GM19238 (cell line): ENCODE measurements around the gene KRT86.
"Not testable (repeated sequence)": the region's sequence is repeated elsewhere in the genome, so short reads cannot be mapped to it uniquely, and the experiment has no call there.

Source experiments
- DNase-seq: peaks from one replicate; pipeline ENCODE4 v3.0.0; 2011; ENCODE audit warnings: low spot score; ENCODE audit not compliant: insufficient read length

The KRT86 gene

GRCh38 chr12:52251367-52252051 lies 22.9 kb upstream of the KRT86 start:
- DNase-seq: no peak

GRCh38 chr12:52252175-52252615 lies 22.2 kb upstream of the KRT86 start:
- not testable (repeated sequence) for DNase-seq

- DNase-seq: no peak
Observed at GRCh38 chr12:52252728-52253343, 21.6 kb upstream of the KRT86 start.

GRCh38 chr12:52253391-52254179 lies 20.9 kb upstream of the KRT86 start:
- no peak for DNase-seq

DNA sequence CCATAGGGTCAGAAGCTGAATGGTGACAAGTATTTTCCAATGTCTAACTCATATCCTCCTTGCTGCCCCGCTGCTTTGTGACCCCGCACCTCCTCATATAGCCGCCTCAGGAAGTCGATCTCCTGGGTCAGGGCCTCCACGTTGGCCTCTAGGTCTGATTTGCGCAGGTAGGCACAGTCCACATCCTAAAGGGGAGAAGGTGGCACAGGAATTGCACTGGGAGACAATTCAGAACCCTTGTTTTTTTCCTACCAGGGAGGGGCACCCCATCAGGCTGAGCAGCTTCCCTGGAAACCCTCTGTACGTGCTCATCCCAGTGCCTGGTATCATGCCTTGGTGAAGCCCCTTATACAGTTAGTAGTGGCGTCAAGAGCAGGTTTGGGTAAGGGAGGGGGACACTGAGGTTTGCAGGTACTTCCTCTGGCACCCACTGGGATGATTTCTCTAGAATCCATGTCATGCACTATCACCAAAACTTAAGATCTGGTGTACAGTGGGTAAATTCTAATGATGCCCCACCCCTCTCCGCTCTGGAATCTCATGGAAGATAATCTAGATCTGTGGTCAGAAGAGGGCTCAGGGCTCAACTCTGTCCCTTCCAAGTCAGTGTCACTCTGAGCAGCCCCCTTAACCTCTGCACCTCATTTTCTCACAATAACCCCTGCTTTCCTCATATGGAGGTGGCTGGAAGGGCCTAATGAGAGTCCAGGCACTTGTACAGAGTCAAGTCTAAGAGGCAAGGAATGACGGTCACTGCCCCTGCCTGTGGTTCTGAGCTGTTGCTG lies 20.1 kb upstream of the KRT86 start:
- no peak for DNase-seq

- DNase-seq: no peak
Observed at GRCh38 chr12:52254965-52255751, 19.3 kb upstream of the KRT86 start.

GRCh38 chr12:52255926-52256583 lies 18.4 kb upstream of the KRT86 start:
- DNase-seq: no peak

GRCh38 chr12:52256584-52256935 lies 17.9 kb upstream of the KRT86 start:
- DNase-seq: no peak

DNA sequence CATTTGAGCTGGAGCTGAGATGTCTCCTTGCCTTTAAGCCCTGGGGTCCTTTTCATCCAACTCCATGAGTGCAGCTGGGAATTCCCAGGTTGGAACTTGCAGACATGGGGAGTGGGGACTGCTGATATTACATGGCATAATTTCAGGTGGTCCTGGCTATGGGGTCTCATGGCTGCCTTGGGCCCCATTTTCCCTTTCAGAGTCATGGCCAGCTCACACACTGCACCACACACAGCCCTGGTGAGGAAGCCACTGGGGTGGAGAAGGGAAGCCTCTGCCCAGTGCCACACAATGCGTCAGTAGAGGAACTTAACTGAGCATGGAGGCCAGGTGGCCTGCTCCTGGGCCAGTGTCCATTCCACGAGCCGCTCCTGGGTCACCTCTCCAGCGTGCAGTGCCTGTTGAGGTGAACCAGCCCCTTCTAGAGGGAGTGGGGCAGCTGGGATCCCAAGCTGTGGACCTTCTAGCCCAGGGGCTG lies 17.3 kb upstream of the KRT86 start:
- no peak for DNase-seq

DNA sequence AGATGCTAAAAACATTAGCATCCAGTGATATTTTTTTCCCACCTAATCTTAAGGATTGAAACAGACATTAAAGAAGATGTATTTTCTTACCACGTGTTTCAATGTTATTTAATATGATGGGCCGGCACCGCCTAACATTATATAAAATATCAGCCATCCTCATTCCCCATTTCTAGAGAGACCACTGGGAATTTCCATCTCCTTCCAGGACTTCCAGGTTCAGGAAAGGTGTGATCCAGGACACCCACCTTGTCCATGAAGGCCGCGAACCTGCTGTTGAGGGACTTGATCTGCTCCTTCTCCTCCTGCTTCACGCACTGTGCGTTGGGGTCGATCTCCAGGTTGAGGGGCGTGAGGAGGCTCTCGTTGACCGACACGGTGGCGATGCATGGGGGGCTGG lies 16.5 kb upstream of the KRT86 start:
- DNase-seq: not testable (repeated sequence)

DNA sequence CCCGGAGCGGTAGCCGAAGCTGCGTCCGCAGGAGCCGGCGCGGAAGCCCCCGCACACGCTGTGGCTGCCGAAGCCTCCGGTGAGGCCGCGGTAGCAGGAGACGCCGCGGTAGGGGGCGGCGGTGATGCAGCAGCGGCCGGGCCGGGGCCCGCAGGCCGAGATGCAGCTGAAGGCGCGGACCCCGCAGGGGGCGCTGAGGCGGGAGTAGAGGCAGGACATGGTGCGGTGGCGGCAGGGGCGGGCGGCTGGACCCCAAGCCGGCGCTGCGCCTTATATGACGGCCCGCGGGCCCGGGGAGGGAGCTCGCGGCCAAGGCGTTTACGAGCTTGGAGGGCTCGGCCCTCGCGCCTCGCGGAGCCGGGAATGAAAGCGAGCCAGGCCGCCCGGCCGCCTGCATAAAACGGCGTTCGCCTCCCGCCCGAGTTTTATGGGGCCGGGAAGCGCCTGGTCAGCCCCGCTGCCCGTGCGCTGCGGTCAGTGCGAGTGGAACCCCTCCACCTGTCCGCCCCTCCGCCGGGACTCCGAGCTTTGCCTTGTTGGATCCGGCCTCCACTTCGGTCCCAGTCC lies 16.0 kb upstream of the KRT86 start:
- DNase-seq: no peak

- no peak for DNase-seq
Observed at GRCh38 chr12:52259657-52260243, 14.7 kb upstream of the KRT86 start.

DNA sequence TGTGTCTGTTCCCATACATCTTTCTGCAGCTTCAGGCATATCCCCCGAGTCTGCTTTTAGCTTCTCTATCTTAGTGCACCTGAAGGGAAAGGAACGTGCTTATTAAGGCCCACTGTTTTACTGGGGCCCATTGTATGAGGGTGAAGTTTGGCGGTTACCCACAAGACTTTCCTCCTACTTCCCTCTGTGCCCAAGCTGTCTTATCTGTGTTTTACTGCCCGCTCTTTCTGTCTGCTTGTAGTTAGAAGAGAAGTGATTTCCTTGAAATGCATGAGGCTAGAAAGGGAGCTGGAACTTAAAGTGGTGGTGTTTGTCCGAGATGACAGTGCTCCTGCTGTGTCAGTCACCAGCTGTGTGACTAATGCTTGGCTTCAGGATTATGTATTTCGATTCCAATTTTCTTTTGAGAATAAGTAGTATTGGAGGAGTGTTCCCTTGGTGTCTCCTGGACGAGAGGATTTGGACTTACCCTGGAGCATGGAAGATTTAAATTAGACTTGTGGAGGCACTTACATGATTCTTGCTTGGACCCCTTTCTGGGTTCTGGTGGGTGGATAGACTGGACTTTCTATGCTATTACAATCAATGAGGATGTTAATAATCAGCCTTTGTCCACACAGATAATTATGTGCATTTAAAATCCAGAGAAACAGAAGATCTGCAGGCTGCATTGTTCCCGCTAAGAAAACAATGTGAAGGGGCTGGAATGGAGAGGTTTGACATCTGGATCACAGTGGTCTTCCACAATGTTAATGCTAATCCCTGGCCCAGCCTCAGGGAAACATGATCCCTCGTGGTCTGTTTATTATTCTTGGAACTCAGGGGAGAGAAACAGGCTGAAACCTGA lies 13.9 kb upstream of the KRT86 start:
- no peak for DNase-seq

DNA sequence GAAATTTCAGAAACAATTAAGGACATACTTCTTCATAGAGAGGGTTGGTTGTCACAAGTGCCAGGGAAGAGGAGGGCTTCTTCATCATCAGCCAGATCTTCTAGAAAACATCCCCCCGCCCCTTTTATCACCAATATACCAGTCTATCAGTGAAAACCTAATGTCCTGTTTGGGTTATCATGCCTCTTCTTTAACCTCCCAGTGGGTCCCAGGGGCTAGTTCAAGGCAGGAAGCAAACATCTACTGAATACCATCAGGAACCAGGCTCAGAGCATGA lies 13.3 kb upstream of the KRT86 start:
- no peak for DNase-seq

DNA sequence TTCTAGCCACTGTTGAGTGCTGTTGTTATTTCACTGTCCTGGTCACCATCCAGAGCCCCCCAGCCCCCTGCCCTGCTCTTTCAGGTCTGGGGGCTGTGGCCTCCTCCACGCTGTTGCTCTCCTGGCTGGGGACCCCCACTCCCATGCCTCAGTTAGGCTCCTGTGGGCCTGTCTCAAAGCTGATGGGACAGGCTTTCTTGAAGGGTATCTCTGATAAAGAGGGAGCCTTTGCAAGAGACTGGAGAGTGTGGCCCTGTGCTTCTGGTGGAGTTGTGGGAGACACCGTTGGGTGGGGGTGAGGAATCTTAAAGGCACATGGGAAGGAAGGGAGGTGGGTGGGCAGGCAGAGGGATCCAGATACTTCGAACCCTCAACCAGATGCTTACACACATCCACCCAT lies 12.2 kb upstream of the KRT86 start:
- DNase-seq: no peak

GRCh38 chr12:52263761-52264434 lies 10.5 kb upstream of the KRT86 start:
- DNase-seq: no peak

DNA sequence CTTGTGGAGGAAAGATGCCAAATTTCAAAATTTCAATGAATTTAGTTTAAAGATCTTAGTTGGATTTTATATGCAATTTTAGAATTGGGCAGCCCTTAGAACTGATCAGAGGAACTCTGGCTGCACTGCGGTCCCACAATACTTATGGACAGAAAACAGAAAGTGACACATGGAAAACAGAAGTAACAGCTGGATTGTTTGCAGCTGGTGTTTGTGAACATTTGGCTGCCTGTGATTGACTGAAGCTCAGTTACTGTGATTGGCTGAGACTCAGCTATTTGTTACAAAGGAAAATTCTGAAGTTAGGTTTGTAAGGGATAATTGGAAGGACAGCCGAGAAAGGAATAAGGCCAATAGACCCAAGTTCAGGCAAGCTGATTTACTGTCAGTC lies 10.0 kb upstream of the KRT86 start:
- DNase-seq: no peak

DNA sequence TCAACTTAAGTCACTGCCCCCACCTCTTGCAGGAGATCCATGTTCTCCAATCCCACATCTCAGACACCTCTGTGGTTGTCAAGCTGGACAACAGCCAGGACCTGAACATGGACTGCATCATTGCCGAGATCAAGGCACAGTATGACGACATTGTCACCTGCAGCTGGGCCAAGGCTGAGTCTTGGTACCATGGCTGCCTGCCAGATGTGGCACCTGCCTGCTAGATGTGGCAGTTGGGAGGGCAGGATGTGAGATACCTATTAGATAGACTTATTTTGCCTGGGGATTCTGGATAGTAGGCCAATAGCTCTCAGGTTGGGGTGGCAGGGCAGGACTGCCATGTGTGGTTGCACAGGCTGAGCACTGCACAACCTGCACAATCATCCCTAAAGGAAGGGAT lies 7.9 kb upstream of the KRT86 start:
- no peak for DNase-seq
